Liver (tissue), 9 donors: ENCODE results near the gene C15orf62. TPM values are rescaled to one million over a fixed set of nuclear protein-coding genes. Genes with fewer than 3 reads are reported as not detected.

Experiments
- DNase-seq: peaks from one replicate; pipeline ENCODE4 v3.0.0-alpha.2; 2017; ENCODE audit warnings: low spot score
- H3K27ac ChIP-seq, 2 donors: one replicate each; pipeline ENCODE4 v1.7.0; 2013; ENCODE audit warnings: inconsistent platforms in 2 of 2, low read length in 2 of 2, control low read depth in 1 of 2, low read depth in 1 of 2, mild to moderate bottlenecking in 1 of 2
- H3K27me3 ChIP-seq, 4 donors: one replicate each; pipeline versions ENCODE4 v1.6.1 to v1.7.0; 2013; ENCODE audit warnings: low read length in 3 of 4, inconsistent platforms in 1 of 4, mild to moderate bottlenecking in 1 of 4, moderate library complexity in 1 of 4; ENCODE audit not compliant: control insufficient read depth in 4 of 4, insufficient read depth in 4 of 4
- H3K36me3 ChIP-seq, 4 donors: one replicate each; pipeline versions ENCODE4 v1.6.1 to v1.7.0; 2013; ENCODE audit warnings: low read length in 3 of 4, mild to moderate bottlenecking in 3 of 4, low read depth in 1 of 4, moderate library complexity in 1 of 4; ENCODE audit not compliant: control insufficient read depth in 4 of 4, insufficient read depth in 3 of 4
- H3K4me1 ChIP-seq, 4 donors: one replicate each; pipeline versions ENCODE4 v1.6.1 to v1.7.0; 2013; ENCODE audit warnings: low read length in 3 of 4, mild to moderate bottlenecking in 3 of 4, moderate library complexity in 1 of 4; ENCODE audit not compliant: control insufficient read depth in 4 of 4, insufficient read depth in 4 of 4
- H3K4me3 ChIP-seq, 3 donors: one replicate each; pipeline versions ENCODE4 v1.6.1 to v1.7.0; 2013; ENCODE audit warnings: low read length in 3 of 3, control low read depth in 1 of 3, low read depth in 1 of 3, mild to moderate bottlenecking in 1 of 3
- H3K9ac ChIP-seq, 2 donors: one replicate each; pipeline ENCODE4 v1.7.0; 2013; ENCODE audit warnings: low read length in 2 of 2, mild to moderate bottlenecking in 2 of 2, moderate library complexity in 2 of 2, control low read depth in 1 of 2, low read depth in 1 of 2
- H3K9me3 ChIP-seq, 4 donors: one replicate each; pipeline versions ENCODE4 v1.6.1 to v1.7.0; 2013; ENCODE audit warnings: low read length in 3 of 4; ENCODE audit not compliant: control insufficient read depth in 4 of 4
- EGR1 ChIP-seq, 2 donors: IDR thresholded peaks; 2 replicates each; pipeline ENCODE4 v1.6.1; 2016 to 2018; ENCODE audit warnings: antibody characterized with exemption in 2 of 2, low read depth in 2 of 2
- FOXA1 ChIP-seq: IDR thresholded peaks from 2 replicates; pipeline ENCODE4 v1.6.1; 2016; ENCODE audit warnings: antibody characterized with exemption
- FOXA2 ChIP-seq: IDR thresholded peaks from 2 replicates; pipeline ENCODE4 v1.6.1; 2016; ENCODE audit warnings: antibody characterized with exemption
- GABPA ChIP-seq, 2 donors: IDR thresholded peaks in 1 of 2; conservative IDR thresholded peaks in 1 of 2; 2 replicates each; pipeline ENCODE4 v1.6.1; 2016; ENCODE audit warnings: antibody characterized with exemption in 2 of 2, mild to moderate bottlenecking in 1 of 2, moderate library complexity in 1 of 2
- HNF4A ChIP-seq, 2 donors: conservative IDR thresholded peaks; 2 replicates each; pipeline ENCODE4 v1.6.1; 2016; ENCODE audit warnings: antibody characterized with exemption in 2 of 2, mild to moderate bottlenecking in 2 of 2
- HNF4G ChIP-seq: IDR thresholded peaks from 2 replicates; pipeline ENCODE4 v1.6.1; 2016; ENCODE audit warnings: antibody characterized with exemption
- JUND ChIP-seq, 2 donors: IDR thresholded peaks; 2 replicates each; pipeline ENCODE4 v1.6.1; 2016; ENCODE audit warnings: antibody characterized with exemption in 2 of 2
- NR2F2 ChIP-seq: IDR thresholded peaks from 2 replicates; pipeline ENCODE4 v1.6.1; 2016; ENCODE audit warnings: antibody characterized with exemption
- RAD21 ChIP-seq, 2 donors: IDR thresholded peaks; 2 replicates each; pipeline ENCODE4 v1.6.1; 2016; ENCODE audit warnings: antibody characterized with exemption in 2 of 2, mild to moderate bottlenecking in 2 of 2
- RXRA ChIP-seq, 2 donors: IDR thresholded peaks; 2 replicates each; pipeline ENCODE4 v1.6.1; 2017 to 2018; ENCODE audit warnings: antibody characterized with exemption in 2 of 2, mild to moderate bottlenecking in 1 of 2
- SP1 ChIP-seq: IDR thresholded peaks from 2 replicates; pipeline ENCODE4 v1.6.1; 2018; ENCODE audit warnings: antibody characterized with exemption, mild to moderate bottlenecking
- TAF1 ChIP-seq: conservative IDR thresholded peaks from 2 replicates; pipeline ENCODE4 v1.6.1; 2016; ENCODE audit warnings: antibody characterized with exemption, mild to moderate bottlenecking
- YY1 ChIP-seq: IDR thresholded peaks from 2 replicates; pipeline ENCODE4 v1.6.1; 2016; ENCODE audit warnings: antibody characterized with exemption, mild to moderate bottlenecking
- WGBS: extraction: QIAGEN DNeasy Blood & Tissue Kit; methylation state at CpG from one replicate; pipeline ENCODE4 v1.1.7; 2013; 5-methylcytosine and 5-hydroxymethylcytosine counted together
- polyA plus RNA-seq, 2 donors: library from polyadenylated mRNA; stranded (reverse) in 1 of 2; unstranded in 1 of 2; fragments of 200-250 nt in 1 of 2; fragments of >200 nt in 1 of 2; fragmentation: Nextera tagmentation in 1 of 2; extraction: Ambion mirVana in 1 of 2; gene quantifications; one replicate each; pipeline versions ENCODE4 v1.2.1 to v1.2.3, GENCODE V29; 2013 to 2015
- total RNA-seq, 2 donors: library from RNA; depleted of rRNA; stranded (reverse); fragments of >200 nt; gene quantifications; one replicate each; pipeline ENCODE4 v1.2.3, GENCODE V29; 2014
- TF ChIP-seq, protein P1 (sequence below): IDR thresholded peaks from 2 replicates; pipeline ENCODE4 v1.6.1; 2016; ENCODE audit warnings: antibody characterized with exemption
- TF ChIP-seq, protein P2 (sequence below): IDR thresholded peaks from 2 replicates; pipeline ENCODE4 v1.6.1; 2016; ENCODE audit warnings: antibody characterized with exemption
- TF ChIP-seq, protein P3 (sequence below): fragments of 150-350 bp; IDR thresholded peaks from 2 replicates; pipeline ENCODE4 v1.5.1; 2017; ENCODE audit warnings: improper control_type of control experiment, low read depth, low read length; ENCODE audit not compliant: missing input control
- TF ChIP-seq, protein P4 (sequence below): IDR thresholded peaks from 2 replicates; pipeline ENCODE4 v1.6.1; 2016; ENCODE audit warnings: antibody characterized with exemption
- TF ChIP-seq, protein P5 (sequence below): IDR thresholded peaks from 2 replicates; pipeline ENCODE4 v1.6.1; 2016; ENCODE audit warnings: antibody characterized with exemption, mild to moderate bottlenecking
- donor health status: healthy.
- donor health status: healthy.
- donor health status: healthy.
- donor health status: healthy.
- donor health status: healthy.

The C15orf62 gene
- total and polyA plus RNA-seq, 4 donors = 0.19 to 0.92 (median 0.59) TPM

DNA sequence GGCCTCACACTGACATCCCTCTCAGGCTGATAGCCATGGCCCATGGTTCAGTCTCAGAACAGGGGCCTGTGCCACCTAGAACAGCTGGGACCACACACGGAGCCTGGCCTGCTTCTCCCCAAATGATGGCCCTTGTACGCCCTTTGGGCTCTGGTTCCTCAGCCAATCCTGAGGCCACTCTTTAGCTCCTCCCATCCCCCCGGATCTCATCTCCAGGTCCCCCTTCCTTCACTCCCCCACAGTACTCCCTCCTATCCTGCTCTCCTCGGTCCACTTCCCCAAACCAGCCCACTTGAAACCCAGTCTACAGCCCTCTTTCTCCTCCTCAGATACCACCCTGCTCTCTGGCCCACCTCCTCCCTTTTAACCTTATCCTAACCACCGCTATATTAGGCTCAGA, 19.3 kb downstream of the C15orf62 start:
- TF ChIP-seq YY1 (no peak), SP1 (no peak), TAF1 (no peak), HNF4A (conservative IDR thresholded peaks at IDR 0.05) (no peak), RXRA (IDR thresholded peaks at IDR 0.05) (no peak), JUND (IDR thresholded peaks at IDR 0.05) (no peak), GABPA (IDR thresholded peaks at IDR 0.05 in 1 of 2, conservative IDR thresholded peaks at IDR 0.05 in 1 of 2) (no peak), NR2F2 (no peak), FOXA2 (no peak), FOXA1 (no peak), RAD21 (IDR thresholded peaks at IDR 0.05) (no peak), EGR1 (IDR thresholded peaks at IDR 0.05; ENCODE audit: low read depth in 2 of 2) (no peak), HNF4G (no peak)
- TF ChIP-seq, protein P1, sequence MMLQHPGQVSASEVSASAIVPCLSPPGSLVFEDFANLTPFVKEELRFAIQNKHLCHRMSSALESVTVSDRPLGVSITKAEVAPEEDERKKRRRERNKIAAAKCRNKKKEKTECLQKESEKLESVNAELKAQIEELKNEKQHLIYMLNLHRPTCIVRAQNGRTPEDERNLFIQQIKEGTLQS = no peak
- TF ChIP-seq, protein P2, sequence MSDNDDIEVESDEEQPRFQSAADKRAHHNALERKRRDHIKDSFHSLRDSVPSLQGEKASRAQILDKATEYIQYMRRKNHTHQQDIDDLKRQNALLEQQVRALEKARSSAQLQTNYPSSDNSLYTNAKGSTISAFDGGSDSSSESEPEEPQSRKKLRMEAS = no peak
- TF ChIP-seq, protein P3, sequence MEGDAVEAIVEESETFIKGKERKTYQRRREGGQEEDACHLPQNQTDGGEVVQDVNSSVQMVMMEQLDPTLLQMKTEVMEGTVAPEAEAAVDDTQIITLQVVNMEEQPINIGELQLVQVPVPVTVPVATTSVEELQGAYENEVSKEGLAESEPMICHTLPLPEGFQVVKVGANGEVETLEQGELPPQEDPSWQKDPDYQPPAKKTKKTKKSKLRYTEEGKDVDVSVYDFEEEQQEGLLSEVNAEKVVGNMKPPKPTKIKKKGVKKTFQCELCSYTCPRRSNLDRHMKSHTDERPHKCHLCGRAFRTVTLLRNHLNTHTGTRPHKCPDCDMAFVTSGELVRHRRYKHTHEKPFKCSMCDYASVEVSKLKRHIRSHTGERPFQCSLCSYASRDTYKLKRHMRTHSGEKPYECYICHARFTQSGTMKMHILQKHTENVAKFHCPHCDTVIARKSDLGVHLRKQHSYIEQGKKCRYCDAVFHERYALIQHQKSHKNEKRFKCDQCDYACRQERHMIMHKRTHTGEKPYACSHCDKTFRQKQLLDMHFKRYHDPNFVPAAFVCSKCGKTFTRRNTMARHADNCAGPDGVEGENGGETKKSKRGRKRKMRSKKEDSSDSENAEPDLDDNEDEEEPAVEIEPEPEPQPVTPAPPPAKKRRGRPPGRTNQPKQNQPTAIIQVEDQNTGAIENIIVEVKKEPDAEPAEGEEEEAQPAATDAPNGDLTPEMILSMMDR = no peak
- TF ChIP-seq, protein P4, sequence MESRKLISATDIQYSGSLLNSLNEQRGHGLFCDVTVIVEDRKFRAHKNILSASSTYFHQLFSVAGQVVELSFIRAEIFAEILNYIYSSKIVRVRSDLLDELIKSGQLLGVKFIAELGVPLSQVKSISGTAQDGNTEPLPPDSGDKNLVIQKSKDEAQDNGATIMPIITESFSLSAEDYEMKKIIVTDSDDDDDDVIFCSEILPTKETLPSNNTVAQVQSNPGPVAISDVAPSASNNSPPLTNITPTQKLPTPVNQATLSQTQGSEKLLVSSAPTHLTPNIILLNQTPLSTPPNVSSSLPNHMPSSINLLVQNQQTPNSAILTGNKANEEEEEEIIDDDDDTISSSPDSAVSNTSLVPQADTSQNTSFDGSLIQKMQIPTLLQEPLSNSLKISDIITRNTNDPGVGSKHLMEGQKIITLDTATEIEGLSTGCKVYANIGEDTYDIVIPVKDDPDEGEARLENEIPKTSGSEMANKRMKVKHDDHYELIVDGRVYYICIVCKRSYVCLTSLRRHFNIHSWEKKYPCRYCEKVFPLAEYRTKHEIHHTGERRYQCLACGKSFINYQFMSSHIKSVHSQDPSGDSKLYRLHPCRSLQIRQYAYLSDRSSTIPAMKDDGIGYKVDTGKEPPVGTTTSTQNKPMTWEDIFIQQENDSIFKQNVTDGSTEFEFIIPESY = no peak
- TF ChIP-seq, protein P5, sequence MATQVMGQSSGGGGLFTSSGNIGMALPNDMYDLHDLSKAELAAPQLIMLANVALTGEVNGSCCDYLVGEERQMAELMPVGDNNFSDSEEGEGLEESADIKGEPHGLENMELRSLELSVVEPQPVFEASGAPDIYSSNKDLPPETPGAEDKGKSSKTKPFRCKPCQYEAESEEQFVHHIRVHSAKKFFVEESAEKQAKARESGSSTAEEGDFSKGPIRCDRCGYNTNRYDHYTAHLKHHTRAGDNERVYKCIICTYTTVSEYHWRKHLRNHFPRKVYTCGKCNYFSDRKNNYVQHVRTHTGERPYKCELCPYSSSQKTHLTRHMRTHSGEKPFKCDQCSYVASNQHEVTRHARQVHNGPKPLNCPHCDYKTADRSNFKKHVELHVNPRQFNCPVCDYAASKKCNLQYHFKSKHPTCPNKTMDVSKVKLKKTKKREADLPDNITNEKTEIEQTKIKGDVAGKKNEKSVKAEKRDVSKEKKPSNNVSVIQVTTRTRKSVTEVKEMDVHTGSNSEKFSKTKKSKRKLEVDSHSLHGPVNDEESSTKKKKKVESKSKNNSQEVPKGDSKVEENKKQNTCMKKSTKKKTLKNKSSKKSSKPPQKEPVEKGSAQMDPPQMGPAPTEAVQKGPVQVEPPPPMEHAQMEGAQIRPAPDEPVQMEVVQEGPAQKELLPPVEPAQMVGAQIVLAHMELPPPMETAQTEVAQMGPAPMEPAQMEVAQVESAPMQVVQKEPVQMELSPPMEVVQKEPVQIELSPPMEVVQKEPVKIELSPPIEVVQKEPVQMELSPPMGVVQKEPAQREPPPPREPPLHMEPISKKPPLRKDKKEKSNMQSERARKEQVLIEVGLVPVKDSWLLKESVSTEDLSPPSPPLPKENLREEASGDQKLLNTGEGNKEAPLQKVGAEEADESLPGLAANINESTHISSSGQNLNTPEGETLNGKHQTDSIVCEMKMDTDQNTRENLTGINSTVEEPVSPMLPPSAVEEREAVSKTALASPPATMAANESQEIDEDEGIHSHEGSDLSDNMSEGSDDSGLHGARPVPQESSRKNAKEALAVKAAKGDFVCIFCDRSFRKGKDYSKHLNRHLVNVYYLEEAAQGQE = no peak
- no peak for DNase-seq
- Histone ChIP-seq H3K36me3 (peaks cover 0 to 5% (median under 1%) of the 10 kb centered on the region in 4 donors), H3K27me3 (no peaks in the 10 kb centered on the region), H3K9ac (no peak overlapping the region), H3K9me3 (no peaks in the 10 kb centered on the region), H3K4me3 (no peak overlapping the region), H3K27ac (no peak overlapping the region), H3K4me1 (peaks cover 2 to 24% (median 10%) of the 10 kb centered on the region in 4 donors)
- 93% methylated on average over 5 of the region's 5 CpGs for WGBS
